HepG2 (cell line): ENCODE measurements around the gene SF3B6. TPM values are rescaled to one million over a fixed set of nuclear protein-coding genes. Genes with fewer than 3 reads are reported as not detected.
A peak's percentile ranks its signal among the peaks of the same experiment; 100 is the strongest.

Experiments used
- CBX1 ChIP-seq: IDR thresholded peaks from one replicate; pipeline ENCODE4 v1.6.1; 2016; ENCODE audit warnings: antibody characterized with exemption, low read depth
- CEBPB ChIP-seq: IDR thresholded peaks from 2 replicates; pipeline ENCODE4 v1.6.1; 2011; ENCODE audit warnings: low read depth, low read length, improper control_type of control experiment, borderline replicate concordance
- EZH2 ChIP-seq: conservative IDR thresholded peaks from 2 replicates; pipeline ENCODE4 v1.6.1; 2012; ENCODE audit warnings: mild to moderate bottlenecking, low read depth, low read length, moderate library complexity
- HMG20A ChIP-seq: IDR thresholded peaks from 2 replicates; pipeline ENCODE4 v1.6.1; 2016; ENCODE audit warnings: borderline replicate concordance
- KAT2B ChIP-seq: fragments of 150-350 bp; IDR thresholded peaks from 2 replicates; pipeline ENCODE4 v1.6.1; 2014; ENCODE audit warnings: low read depth, low read length, borderline replicate concordance
- NCOR1 ChIP-seq: fragments of 200-600 bp; sonication (generic); IDR thresholded peaks from 2 replicates; pipeline ENCODE4 v1.7.0; 2017; ENCODE audit warnings: antibody characterized with exemption, low read length, borderline replicate concordance
- NR2F6 ChIP-seq, 2 experiments: IDR thresholded peaks; 2 replicates each; pipeline ENCODE4 v1.6.1; 2016; ENCODE audit warnings: antibody characterized with exemption in 1 of 2, mild to moderate bottlenecking in 1 of 2
- PHF21A ChIP-seq: sonication (generic); formaldehyde crosslinking; IDR thresholded peaks from 2 replicates; pipeline ENCODE4 v1.5.0; 2020; ENCODE audit warnings: mild to moderate bottlenecking, missing genetic modification reagents
- PTBP1 ChIP-seq: fragments of 200-400 bp; formaldehyde crosslinking; IDR thresholded peaks from 2 replicates; pipeline ENCODE4 v1.6.1; 2018; ENCODE audit warnings: low read length, low read depth; ENCODE audit not compliant: poor library complexity, severe bottlenecking
- WIZ ChIP-seq: sonication (generic); formaldehyde crosslinking; IDR thresholded peaks from 2 replicates; pipeline ENCODE4 v1.5.1; 2020; ENCODE audit warnings: mild to moderate bottlenecking, missing genetic modification reagents
- ZNF468 ChIP-seq: sonication (generic); formaldehyde crosslinking; IDR thresholded peaks from 2 replicates; pipeline ENCODE4 v1.8.0; 2022; ENCODE audit warnings: mild to moderate bottlenecking, moderate library complexity, missing genetic modification reagents
- ZNF747 ChIP-seq: sonication (generic); formaldehyde crosslinking; IDR thresholded peaks from 2 replicates; pipeline ENCODE4 v1.8.1; 2023; ENCODE audit warnings: missing genetic modification reagents, mild to moderate bottlenecking, borderline replicate concordance
- ZNF879 ChIP-seq: sonication (generic); formaldehyde crosslinking; IDR thresholded peaks from 2 replicates; pipeline ENCODE4 v1.8.1; 2023; ENCODE audit warnings: missing genetic modification reagents
- polyA plus RNA-seq, 8 experiments: library from polyadenylated mRNA; depleted of rRNA in 3 of 8; stranded (reverse) in 7 of 8; unstranded in 1 of 8; fragments of >200 nt; fragmentation: Illumina TruSeq in 4 of 8; extraction: Trizol in 4 of 8; gene quantifications; 2 replicates each; pipeline versions ENCODE4 v1.2.1 to v1.2.3, GENCODE V29; 2011 to 2016; ENCODE audit warnings: low read depth in 4 of 8, missing spikeins in 1 of 8, mixed read lengths in 1 of 8; ENCODE audit not compliant: insufficient read depth in 1 of 8
- total RNA-seq, 5 experiments: library from RNA; depleted of rRNA; stranded (reverse); fragments of >200 nt; fragmentation: Illumina TruSeq; extraction: Trizol; gene quantifications; 2 replicates each; pipeline ENCODE4 v1.2.3, GENCODE V29; 2016; ENCODE audit warnings: low read depth in 1 of 5
- TF ChIP-seq, protein P1 (sequence below), 2 experiments: fragments of 450-650 bp in 1 of 2; sonication (generic) in 1 of 2; formaldehyde crosslinking; IDR thresholded peaks; 2 replicates each; pipeline versions ENCODE4 v1.5.0 to v1.8.0; 2020 to 2022; ENCODE audit warnings: mild to moderate bottlenecking in 1 of 2, missing genetic modification reagents in 1 of 2
- TF ChIP-seq, protein P2 (sequence below): IDR thresholded peaks from 2 replicates; pipeline ENCODE4 v1.6.1; 2012; ENCODE audit warnings: low read length, improper control_type of control experiment
- TF ChIP-seq, protein P3 (sequence below): sonication (generic); formaldehyde crosslinking; IDR thresholded peaks from 2 replicates; pipeline ENCODE4 v1.4.0; 2020; ENCODE audit warnings: low read depth, mild to moderate bottlenecking, missing genetic modification reagents
- TF ChIP-seq, protein P4 (sequence below): sonication (generic); formaldehyde crosslinking; IDR thresholded peaks from 2 replicates; pipeline ENCODE4 v1.8.0; 2022; ENCODE audit warnings: missing genetic modification reagents, mild to moderate bottlenecking, borderline replicate concordance
- TF ChIP-seq, protein P5 (sequence below): sonication (generic); formaldehyde crosslinking; IDR thresholded peaks from 2 replicates; pipeline ENCODE4 v1.4.0; 2020; ENCODE audit warnings: mild to moderate bottlenecking, missing genetic modification reagents
- TF ChIP-seq, protein P6 (sequence below): sonication (generic); formaldehyde crosslinking; IDR thresholded peaks from 2 replicates; pipeline ENCODE4; 2020; ENCODE audit warnings: missing genetic modification reagents, mild to moderate bottlenecking, borderline replicate concordance

SF3B6 gene
- total and polyA plus RNA-seq, 2 of the 13 experiments (the other 11 are each of a cell fraction or from before 2014, with no cell fraction given) = 177 to 182 TPM

DNA sequence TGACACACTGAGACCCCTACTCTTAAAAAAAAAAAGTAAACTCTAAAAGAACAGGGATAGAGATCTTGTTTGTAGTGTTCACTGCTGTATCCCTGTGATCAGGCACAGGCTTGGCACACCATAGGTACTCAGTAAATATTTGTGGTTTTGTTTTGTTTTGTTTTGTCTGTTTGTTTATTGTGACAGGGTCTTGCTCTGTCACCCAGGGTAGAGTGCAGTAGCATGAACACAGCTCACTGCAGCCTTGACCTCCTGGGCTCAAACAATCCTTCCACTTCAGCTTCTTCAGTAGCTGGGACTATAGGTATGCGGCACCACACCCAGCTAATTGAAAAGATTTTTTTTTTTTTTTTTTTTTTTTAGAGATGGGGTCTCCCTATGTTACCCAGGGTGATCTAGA is 23.2 kb downstream of the SF3B6 start (continued):
- TF ChIP-seq NCOR1 (0 out of 2 replicates have a peak, but pooled peaks have one; percentile 26), CBX1 (no peak), HMG20A (CRISPR knock-in tag) (peak; percentile 50; the same call in 1 of the 2 replicates), CEBPB (peak; percentile 18; the same call in 1 of the 2 replicates), PTBP1 (no peak), KAT2B (no peak), NR2F6 (IDR thresholded peaks at IDR 0.05) (peak; percentile 80), NR2F6 (CRISPR knock-in tag; IDR thresholded peaks at IDR 0.05) (peak; percentile 25; the same call in 1 of the 2 replicates), WIZ (no peak), EZH2 (no peak), ZNF747 (CRISPR knock-in tag) (no peak), PHF21A (CRISPR knock-in tag) (no peak), ZNF468 (CRISPR knock-in tag) (no peak), ZNF879 (CRISPR knock-in tag) (no peak)
- TF ChIP-seq, protein P1, sequence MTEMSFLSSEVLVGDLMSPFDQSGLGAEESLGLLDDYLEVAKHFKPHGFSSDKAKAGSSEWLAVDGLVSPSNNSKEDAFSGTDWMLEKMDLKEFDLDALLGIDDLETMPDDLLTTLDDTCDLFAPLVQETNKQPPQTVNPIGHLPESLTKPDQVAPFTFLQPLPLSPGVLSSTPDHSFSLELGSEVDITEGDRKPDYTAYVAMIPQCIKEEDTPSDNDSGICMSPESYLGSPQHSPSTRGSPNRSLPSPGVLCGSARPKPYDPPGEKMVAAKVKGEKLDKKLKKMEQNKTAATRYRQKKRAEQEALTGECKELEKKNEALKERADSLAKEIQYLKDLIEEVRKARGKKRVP (CRISPR knock-in tag; IDR thresholded peaks at IDR 0.05) = no peak
- TF ChIP-seq, protein P2, sequence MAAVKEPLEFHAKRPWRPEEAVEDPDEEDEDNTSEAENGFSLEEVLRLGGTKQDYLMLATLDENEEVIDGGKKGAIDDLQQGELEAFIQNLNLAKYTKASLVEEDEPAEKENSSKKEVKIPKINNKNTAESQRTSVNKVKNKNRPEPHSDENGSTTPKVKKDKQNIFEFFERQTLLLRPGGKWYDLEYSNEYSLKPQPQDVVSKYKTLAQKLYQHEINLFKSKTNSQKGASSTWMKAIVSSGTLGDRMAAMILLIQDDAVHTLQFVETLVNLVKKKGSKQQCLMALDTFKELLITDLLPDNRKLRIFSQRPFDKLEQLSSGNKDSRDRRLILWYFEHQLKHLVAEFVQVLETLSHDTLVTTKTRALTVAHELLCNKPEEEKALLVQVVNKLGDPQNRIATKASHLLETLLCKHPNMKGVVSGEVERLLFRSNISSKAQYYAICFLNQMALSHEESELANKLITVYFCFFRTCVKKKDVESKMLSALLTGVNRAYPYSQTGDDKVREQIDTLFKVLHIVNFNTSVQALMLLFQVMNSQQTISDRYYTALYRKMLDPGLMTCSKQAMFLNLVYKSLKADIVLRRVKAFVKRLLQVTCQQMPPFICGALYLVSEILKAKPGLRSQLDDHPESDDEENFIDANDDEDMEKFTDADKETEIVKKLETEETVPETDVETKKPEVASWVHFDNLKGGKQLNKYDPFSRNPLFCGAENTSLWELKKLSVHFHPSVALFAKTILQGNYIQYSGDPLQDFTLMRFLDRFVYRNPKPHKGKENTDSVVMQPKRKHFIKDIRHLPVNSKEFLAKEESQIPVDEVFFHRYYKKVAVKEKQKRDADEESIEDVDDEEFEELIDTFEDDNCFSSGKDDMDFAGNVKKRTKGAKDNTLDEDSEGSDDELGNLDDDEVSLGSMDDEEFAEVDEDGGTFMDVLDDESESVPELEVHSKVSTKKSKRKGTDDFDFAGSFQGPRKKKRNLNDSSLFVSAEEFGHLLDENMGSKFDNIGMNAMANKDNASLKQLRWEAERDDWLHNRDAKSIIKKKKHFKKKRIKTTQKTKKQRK = no peak
- TF ChIP-seq, protein P3, sequence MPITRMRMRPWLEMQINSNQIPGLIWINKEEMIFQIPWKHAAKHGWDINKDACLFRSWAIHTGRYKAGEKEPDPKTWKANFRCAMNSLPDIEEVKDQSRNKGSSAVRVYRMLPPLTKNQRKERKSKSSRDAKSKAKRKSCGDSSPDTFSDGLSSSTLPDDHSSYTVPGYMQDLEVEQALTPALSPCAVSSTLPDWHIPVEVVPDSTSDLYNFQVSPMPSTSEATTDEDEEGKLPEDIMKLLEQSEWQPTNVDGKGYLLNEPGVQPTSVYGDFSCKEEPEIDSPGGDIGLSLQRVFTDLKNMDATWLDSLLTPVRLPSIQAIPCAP (CRISPR knock-in tag) = no peak
- TF ChIP-seq, protein P4, sequence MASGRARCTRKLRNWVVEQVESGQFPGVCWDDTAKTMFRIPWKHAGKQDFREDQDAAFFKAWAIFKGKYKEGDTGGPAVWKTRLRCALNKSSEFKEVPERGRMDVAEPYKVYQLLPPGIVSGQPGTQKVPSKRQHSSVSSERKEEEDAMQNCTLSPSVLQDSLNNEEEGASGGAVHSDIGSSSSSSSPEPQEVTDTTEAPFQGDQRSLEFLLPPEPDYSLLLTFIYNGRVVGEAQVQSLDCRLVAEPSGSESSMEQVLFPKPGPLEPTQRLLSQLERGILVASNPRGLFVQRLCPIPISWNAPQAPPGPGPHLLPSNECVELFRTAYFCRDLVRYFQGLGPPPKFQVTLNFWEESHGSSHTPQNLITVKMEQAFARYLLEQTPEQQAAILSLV (CRISPR knock-in tag) = no peak
- TF ChIP-seq, protein P5, sequence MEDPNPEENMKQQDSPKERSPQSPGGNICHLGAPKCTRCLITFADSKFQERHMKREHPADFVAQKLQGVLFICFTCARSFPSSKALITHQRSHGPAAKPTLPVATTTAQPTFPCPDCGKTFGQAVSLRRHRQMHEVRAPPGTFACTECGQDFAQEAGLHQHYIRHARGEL (CRISPR knock-in tag) = no peak
- TF ChIP-seq, protein P6, sequence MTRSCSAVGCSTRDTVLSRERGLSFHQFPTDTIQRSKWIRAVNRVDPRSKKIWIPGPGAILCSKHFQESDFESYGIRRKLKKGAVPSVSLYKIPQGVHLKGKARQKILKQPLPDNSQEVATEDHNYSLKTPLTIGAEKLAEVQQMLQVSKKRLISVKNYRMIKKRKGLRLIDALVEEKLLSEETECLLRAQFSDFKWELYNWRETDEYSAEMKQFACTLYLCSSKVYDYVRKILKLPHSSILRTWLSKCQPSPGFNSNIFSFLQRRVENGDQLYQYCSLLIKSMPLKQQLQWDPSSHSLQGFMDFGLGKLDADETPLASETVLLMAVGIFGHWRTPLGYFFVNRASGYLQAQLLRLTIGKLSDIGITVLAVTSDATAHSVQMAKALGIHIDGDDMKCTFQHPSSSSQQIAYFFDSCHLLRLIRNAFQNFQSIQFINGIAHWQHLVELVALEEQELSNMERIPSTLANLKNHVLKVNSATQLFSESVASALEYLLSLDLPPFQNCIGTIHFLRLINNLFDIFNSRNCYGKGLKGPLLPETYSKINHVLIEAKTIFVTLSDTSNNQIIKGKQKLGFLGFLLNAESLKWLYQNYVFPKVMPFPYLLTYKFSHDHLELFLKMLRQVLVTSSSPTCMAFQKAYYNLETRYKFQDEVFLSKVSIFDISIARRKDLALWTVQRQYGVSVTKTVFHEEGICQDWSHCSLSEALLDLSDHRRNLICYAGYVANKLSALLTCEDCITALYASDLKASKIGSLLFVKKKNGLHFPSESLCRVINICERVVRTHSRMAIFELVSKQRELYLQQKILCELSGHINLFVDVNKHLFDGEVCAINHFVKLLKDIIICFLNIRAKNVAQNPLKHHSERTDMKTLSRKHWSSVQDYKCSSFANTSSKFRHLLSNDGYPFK (CRISPR knock-in tag) = no peak
